Vagina (tissue), 2 donors: ENCODE results near the gene PBX1.

ENCODE experiments used
- POLR2A ChIP-seq, 2 donors: fragments of 450-650 bp; IDR thresholded peaks; one replicate each; pipeline ENCODE4 v1.6.1; 2017; ENCODE audit warnings: antibody characterized with exemption in 2 of 2, mild to moderate bottlenecking in 2 of 2, moderate library complexity in 2 of 2
- POLR2AphosphoS5 ChIP-seq, 2 donors: sonication (generic); formaldehyde crosslinking; IDR thresholded peaks; one replicate each; pipeline ENCODE4 v1.9.0; 2017; ENCODE audit warnings: antibody characterized with exemption in 2 of 2, mild to moderate bottlenecking in 2 of 2, low read depth in 1 of 2; ENCODE audit not compliant: insufficient read depth in 1 of 2
- TF ChIP-seq, protein P1 (sequence below), 3 experiments: fragments of 450-650 bp in 2 of 3; fragments of 200-600 bp in 1 of 3; sonication (generic) in 1 of 3; IDR thresholded peaks; one replicate each; pipeline ENCODE4 v1.5.1; 2017 to 2019; ENCODE audit warnings: antibody characterized with exemption in 3 of 3, mild to moderate bottlenecking in 2 of 3, moderate library complexity in 2 of 3

DNA sequence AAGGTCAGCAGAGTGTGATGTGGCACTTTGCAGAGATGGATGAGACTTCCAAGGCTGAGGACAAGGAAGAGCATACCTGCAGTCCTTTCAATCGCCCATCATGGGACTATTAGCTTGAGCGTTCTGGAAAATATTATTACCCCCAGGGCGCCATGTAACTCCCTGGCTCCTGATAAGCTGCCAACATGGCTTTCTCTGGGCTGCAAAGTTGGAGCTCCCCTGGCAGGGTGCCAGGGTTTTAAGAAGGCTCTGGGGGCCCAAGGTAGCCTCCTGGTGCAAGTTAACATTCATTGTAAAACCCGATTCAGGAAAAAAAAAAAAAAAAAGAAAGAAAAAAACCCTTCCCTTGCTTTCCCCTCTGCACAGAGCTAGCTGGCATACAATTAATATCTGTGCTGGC lies 196.7 kb downstream of the PBX1 start:
- TF ChIP-seq POLR2AphosphoS5 (IDR thresholded peaks at IDR 0.05; ENCODE audit: insufficient read depth in 1 of 2, low read depth in 1 of 2): no peak
- TF ChIP-seq, protein P1, sequence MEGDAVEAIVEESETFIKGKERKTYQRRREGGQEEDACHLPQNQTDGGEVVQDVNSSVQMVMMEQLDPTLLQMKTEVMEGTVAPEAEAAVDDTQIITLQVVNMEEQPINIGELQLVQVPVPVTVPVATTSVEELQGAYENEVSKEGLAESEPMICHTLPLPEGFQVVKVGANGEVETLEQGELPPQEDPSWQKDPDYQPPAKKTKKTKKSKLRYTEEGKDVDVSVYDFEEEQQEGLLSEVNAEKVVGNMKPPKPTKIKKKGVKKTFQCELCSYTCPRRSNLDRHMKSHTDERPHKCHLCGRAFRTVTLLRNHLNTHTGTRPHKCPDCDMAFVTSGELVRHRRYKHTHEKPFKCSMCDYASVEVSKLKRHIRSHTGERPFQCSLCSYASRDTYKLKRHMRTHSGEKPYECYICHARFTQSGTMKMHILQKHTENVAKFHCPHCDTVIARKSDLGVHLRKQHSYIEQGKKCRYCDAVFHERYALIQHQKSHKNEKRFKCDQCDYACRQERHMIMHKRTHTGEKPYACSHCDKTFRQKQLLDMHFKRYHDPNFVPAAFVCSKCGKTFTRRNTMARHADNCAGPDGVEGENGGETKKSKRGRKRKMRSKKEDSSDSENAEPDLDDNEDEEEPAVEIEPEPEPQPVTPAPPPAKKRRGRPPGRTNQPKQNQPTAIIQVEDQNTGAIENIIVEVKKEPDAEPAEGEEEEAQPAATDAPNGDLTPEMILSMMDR (IDR thresholded peaks at IDR 0.05): no peak
- TF ChIP-seq POLR2A (IDR thresholded peaks at IDR 0.05): no peak
